ENCODE results near the gene ASB13. TPM values are rescaled to one million over a fixed set of nuclear protein-coding genes. Genes with fewer than 3 reads are reported as not detected.
"Not testable (repeated sequence)": the region's sequence is repeated elsewhere in the genome, so short reads cannot be mapped to it uniquely, and the experiment has no call there.

ASB13 gene
- polyA plus RNA-seq, 3 donors: 21.9 to 24.3 (median 22.4) TPM

DNA sequence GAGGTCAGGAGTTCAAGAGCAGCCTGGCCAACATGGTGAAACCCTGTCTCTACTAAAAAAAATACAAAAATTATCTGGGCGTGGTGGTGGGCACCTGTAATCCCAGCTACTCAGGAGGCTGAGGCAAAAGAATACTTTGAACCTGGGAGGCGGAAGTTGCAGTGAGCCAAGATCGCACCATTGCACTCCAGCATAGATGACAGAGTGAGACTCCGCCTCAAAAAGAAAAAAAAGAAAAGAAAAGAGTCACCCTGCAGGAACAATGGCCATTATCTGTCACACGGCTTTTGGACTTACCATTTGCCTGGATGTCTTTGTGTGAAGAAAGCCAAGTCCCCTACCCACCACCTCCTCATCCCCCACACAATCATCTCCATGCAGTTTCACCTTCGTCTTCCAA lies 73.0 kb downstream of the ASB13 start:
- not testable (repeated sequence) for DNase-seq (ENCODE audit: low read depth in 3 of 3, low spot score in 2 of 3)

DNA sequence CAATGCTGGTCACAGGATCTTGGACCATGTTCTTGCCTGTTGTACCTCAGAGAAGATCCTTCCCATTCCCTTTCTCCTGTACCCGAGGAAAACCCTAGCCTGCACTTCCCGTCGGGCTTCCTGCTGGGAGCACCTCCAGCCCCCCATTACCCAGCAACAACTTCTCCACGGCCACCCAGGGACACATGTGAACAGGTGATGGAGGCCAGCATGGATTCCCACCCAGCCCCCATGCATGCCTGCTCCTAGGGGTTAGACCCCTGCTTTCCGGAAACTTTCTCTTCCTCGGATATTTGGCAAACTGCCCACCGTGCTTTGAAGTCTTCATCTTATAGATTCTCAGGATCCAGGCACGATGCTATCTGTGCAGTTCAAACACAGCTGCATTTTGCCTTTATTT lies 74.3 kb downstream of the ASB13 start:
- DNase-seq (ENCODE audit: low read depth in 3 of 3, low spot score in 2 of 3): no peak

GRCh38 chr10:5591336-5591824 lies 75.0 kb downstream of the ASB13 start:
- no peak for DNase-seq (ENCODE audit: low read depth in 3 of 3, low spot score in 2 of 3)

DNA sequence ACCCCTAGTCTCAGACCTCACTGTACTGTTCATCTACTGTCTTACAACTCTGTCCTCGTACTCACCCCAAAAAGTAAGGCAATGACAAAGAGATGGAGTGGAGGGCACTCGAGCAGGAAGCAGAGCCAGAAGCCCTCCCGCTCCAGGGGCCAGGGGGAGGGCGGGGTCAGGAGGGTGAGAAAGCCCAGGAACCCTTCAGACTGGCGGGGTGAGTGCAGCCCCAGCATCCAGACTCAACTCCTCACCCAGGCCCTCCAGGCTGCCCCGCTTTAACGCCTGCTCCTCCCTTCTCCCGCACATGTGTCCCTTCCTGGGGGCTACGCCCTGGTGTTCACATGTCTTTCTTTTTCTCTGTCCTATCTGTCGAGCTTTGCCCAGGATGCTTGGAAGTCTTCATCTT lies 75.6 kb downstream of the ASB13 start:
- no peak for DNase-seq (ENCODE audit: low read depth in 3 of 3, low spot score in 2 of 3)

DNA sequence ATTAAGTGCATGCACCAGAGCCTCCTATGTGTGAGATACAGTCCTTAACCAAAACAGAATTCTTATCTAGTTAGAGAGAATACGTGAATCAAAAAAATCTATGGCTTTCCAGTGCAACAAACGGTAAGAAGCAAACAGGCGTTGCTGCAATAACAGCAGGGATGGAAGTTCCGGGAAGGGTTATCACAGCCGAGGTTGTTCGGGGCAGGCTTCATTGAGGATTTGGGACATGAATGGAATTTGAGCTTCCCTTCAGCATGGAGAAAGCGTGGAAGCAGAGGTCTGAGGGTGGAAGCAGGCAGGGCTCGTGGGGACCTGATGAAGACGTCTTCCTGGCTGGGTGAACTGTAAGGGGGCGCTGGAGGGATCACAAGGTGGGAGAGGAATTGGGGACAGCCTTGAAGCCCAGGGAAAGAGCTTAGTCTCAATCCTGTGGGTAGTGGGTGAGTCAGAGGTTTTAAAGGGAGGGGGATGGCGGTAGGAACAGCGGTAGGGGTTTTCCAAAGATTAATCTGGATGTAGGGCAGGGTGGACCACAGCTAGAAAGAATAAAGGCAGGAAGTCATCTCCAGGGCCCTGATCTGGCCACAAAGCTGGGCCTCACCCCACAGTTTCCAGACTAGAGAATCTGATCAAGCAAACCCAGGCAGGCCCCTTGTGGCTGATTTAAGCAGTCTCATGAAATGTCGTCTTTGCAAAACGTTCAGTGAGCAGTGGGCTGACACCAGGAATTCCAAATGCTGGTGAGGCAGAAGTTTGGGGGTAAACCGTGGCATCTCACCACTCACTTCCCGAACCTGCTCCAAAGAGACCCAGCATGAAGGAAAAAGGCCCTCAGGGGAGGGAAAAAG lies 76.5 kb downstream of the ASB13 start:
- DNase-seq (ENCODE audit: low read depth in 3 of 3, low spot score in 2 of 3): no peak

DNA sequence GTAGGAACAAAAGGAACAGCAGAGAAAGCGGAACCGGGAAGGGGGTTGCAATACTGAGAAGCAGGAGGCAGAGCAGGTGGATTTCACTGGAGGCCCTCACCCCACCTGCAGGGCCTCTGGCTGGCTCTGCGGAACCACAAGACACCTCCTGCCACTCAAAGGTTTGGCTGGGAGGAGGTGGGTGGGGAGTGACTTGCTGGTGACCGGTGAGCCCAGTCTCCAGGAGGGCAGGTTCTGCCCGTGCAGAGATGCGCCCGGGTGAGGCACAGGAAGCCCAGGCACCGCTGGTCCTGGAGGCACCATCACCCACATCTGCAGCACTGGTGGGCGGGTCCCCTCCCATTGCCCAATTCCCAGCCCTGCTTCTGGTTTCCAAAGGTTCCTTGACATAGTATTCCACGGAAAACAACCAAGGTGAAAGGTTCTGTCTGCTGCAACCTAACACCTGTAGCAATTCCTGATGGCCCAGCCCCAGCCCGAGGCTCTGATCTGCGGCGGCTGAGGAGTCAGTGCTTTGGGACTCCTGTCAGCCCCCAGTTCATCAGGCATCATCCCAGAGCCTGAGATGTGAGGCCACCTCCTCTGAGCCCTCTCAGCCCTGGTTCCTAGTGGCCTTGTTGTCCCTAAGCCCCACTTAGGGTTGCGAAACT lies 77.3 kb downstream of the ASB13 start:
- no peak for DNase-seq (ENCODE audit: low read depth in 3 of 3, low spot score in 2 of 3)

Other genes starting within 250 kb of the ASB13 start
- not detected for gene CALML5, start 167.0 kb downstream of the ASB13 start, polyA plus RNA-seq (ENCODE audit: insufficient read length in 3 of 3)
- under 1 TPM in 1 of 3 donors, not detected in 2; 0.10 TPM for gene CALML3, start 141.6 kb downstream of the ASB13 start, polyA plus RNA-seq (ENCODE audit: insufficient read length in 3 of 3)
- 10 to 100 TPM; 30.8 to 36.0 (median 33.7) TPM for gene TASOR2, start 18.2 kb upstream of the ASB13 start, polyA plus RNA-seq (ENCODE audit: insufficient read length in 3 of 3)
- 100 to 1,000 TPM; 334 to 363 (median 345) TPM for gene GDI2, start 146.8 kb upstream of the ASB13 start, polyA plus RNA-seq (ENCODE audit: insufficient read length in 3 of 3)
- gene ANKRD16, start 223.3 kb upstream of the ASB13 start, polyA plus RNA-seq (ENCODE audit: insufficient read length in 3 of 3): 10 to 100 TPM; 10.3 to 11.9 (median 11.7) TPM
- 10 to 100 TPM; 68.7 to 72.9 (median 69.4) TPM for gene FBH1, start 223.6 kb upstream of the ASB13 start, polyA plus RNA-seq (ENCODE audit: insufficient read length in 3 of 3)

Data from right renal cortex interstitium (tissue), 3 donors.